ENCODE results near the gene FSIP1.

Gene FSIP1

DNA sequence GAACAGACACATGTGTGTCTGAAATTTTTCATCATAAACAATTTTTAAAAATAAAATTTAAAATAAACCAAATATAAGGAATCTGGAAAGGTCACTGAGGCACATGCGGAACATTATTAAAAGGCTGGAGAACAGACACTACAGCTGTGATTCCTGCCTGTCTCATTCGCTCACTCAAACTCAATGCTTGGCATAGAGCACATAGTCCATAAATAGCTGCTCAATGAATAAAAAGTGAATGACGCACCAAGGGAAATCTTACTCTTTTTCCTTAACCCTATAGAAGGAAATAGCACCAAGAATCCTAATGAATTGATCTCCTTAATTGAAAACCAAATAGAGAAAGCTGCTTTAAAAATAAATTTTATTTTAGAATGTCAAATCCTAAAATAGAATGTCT is 98.4 kb downstream of the FSIP1 start:
- DNase-seq (ENCODE audit: low read depth in 2 of 2): no peak

DNA sequence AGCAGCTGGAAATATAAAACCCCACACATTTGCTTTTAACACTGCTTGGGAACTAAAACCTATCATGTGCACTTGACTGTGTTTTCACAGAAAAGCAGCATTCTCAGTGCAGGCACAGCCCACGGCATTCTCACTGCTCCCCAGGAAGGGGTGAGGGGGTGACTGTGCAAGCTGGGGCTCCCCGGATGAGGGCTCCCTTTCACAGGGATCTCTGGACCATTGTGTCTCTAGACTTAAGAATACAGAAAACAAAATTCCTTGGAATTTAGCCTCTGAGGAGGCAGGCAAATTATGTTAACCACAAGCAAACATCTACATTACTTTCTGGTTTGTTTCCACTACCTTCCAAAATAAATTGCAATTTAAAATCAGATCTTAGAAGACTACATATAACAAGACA is 100.3 kb downstream of the FSIP1 start:
- no peak for DNase-seq (ENCODE audit: low read depth in 2 of 2)

DNA sequence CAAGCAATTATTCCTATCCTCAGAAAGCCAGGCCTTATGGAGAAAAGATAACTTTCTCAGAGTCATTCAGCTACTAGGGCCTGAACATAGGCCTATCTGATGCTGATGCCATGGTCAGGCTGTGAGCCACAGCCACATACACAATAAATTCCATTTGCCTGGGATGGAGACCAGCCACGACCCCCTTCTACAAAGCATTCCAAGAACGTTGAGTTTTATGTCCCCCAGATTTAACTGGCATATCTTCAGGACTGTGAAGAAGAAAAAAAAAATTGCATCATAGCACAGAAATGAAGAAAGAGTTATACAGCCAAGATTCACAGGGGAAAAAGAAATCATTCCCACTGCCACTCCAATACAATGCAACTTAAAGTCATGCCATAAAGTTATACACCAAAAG is 101.8 kb downstream of the FSIP1 start:
- no peak for DNase-seq (ENCODE audit: low read depth in 2 of 2)

DNA sequence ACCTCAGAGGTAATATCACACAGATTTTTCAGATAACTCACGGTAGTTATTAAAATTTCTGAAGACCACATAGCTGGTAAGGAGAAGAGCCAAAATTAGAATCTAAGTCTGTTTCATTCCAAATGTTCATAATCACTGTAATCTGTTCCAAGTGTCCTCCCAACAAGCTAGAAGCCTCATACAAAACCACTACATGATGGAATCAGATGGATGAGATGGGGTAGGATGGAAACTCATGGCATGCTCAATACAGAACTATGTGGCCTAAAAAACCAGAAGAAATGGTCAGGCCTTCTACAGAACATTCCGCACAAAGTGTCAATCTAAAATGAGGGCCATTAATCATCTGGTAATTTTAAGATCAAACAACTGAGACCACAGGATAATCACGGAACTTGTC is 110.0 kb downstream of the FSIP1 start:
- no peak for DNase-seq (ENCODE audit: low read depth in 2 of 2)

DNA sequence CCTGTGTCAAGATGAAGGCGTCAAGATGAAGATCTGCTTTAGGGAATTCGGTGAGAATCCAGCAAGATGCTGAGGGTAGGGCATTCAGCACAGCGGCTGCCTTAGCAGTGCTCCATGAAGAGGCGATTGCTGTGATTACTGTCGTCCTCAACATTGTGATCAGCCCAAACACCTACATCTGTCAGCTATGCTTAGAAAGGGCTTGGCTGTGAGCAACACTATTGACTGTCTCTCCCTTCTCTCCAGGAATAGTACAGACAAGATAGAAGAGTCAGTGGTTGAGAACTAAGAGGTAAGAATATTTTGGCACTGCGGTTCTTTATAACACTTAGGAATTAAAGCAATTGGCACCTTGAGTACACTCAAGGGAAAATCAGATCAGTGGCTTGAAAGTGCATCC is 110.5 kb downstream of the FSIP1 start:
- DNase-seq (ENCODE audit: low read depth in 2 of 2): no peak

DNA sequence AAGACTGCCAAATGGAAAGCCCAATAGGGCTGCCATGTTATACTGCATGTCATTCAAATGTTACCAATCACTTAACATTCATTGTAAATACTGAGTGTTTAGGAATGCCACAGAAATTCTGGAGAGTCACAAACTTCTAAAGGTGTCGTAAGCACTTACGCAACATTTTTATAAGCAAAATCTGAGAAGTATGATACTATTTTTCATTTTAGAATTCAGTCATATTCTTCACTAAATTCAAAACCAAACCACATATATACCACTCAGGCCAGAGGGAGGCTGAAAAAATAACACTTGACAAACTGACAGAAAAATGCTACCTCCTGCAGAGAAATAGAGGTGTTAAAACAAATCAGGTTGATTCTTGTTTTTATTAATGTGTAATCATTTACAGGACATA is 112.0 kb downstream of the FSIP1 start:
- DNase-seq (ENCODE audit: low read depth in 2 of 2): no peak

DNA sequence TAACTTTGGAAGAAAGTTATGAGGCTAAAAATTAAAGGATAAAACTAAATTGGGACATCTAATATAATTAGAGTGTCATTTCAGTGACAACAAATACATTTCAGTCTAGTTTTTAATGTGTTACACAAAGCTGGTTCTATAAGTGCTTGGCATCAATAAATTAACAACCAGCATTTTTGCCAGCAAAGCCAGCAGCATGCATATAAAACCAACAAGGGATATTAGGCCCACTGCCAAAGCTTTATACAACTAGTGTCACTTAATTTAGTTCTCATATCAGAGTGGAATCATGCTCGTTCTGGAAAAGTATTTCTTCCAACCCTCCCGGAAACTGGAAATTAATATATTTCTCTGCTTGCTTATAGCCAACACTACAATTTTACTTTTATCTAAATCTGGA is 113.0 kb downstream of the FSIP1 start:
- no peak for DNase-seq (ENCODE audit: low read depth in 2 of 2)

DNA sequence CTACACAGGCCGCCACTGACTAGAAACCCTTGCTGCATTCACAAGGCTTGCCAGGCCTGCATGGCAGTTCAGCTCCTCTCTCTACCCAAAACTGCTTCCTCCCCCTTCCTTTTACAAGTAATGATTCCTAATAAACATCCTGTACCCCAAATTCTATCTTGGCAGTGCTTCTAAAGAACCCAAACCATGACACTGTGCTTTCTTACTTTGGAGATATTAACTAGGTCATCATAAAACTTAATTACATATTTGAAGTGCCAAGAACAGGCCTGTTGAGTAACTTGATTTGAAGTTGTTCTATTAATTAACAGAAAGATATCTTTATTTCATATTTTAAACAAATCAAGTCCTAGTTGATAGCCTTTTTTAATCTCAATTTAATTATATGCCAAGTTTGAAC is 113.4 kb downstream of the FSIP1 start:
- no peak for DNase-seq (ENCODE audit: low read depth in 2 of 2)

DNA sequence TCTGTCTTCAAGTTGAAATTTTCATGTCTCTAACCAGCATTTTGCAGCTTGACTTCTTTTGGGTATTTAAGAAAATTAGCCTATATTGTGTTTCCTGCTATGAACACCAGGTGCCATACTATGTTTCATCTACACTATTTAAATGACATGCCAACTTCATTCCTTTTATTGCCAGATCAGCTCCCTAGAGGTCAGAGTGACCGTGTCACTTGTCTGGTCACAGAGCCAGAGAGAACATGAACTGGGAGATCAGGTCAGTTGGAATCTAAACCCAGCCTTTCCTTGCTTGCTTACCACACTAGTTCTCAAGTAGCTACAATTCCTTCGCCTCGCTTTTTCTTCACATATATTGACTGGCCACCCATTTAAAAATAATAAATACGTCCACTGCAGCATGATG is 114.2 kb downstream of the FSIP1 start:
- DNase-seq (ENCODE audit: low read depth in 2 of 2): no peak

DNA sequence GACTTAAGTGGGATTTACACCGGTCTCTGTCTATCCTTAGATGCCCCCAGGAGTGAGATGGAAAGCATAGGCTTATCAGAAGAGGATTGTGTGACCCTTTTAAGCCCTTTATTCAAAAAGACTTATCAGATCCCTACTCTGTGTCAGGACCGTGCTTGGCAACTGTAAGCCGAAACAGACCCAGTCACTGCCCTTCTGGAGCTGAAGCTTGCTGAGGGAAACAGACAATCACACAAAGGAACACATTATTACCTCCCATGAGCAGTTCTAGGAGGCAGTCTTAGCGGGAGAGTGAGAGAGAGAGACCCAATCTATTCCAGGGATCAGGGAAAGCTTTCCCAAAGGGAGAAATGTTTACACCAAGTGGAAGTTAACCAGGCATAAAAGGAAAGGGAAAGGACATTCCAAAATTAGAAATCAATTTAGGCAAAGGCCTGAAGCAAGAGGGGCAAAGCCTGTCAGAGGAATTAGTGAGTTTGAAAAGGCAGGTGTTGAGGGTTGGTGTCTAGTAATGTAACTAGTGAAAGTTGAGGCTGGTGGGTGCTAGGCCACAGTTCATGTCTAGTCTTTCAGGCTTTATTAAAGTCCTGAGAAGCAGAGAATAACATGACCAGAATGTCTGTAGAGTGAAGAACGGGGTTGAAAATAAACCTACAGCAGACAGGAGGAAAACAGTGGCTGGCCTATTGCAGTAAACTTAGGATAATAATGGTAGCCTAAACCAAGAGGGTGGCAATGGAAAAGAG is 115.1 kb downstream of the FSIP1 start:
- no peak for DNase-seq (ENCODE audit: low read depth in 2 of 2)

DNA sequence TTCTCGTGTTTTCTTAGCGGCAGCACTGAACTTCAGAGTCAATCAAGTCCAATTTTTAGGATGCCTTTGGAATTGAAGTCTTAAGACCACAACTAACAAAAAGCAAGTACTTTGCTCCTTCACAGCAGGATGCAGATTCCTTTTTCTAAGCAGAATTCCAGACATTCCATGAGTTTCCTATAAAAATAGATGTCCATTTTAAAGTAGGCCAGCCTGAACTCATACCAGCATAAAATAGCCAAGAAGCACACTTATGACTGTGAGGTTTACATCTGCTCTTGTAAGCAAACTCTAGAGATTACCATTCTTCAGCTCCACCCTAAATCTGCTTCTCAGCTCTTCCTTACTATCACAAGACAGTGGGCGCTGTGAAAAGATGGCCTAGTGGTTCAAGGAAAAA is 116.0 kb downstream of the FSIP1 start:
- no peak for DNase-seq (ENCODE audit: low read depth in 2 of 2)

DNA sequence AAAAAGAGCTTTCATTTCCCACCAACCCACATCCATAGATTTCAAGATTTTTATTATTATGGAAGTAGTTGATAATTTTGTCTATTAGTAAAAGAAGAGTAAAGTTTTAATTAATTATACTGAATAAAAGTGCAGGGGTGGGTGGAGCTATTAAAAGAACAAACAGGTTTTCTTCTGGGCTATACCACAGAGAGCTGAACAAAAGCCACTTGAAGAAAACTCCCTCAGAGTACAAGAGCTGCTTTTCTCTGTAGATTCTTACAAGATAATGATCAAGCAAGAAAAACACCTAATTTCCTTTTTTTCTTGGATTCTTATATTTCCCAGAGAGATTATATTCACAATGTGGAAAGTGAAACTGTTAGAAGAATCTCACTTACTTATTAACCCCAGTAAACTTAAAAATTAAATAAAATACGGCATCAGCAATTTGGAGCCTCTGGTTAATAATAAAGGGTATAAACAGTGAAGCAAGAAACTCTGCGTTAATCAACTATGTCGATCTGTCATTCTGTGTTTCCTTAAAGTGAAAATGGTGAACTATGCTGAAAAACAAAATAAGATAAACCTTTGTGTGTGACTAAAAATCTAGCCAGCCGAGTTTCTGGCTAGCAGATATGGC is 116.9 kb downstream of the FSIP1 start:
- DNase-seq (ENCODE audit: low read depth in 2 of 2): no peak

DNA sequence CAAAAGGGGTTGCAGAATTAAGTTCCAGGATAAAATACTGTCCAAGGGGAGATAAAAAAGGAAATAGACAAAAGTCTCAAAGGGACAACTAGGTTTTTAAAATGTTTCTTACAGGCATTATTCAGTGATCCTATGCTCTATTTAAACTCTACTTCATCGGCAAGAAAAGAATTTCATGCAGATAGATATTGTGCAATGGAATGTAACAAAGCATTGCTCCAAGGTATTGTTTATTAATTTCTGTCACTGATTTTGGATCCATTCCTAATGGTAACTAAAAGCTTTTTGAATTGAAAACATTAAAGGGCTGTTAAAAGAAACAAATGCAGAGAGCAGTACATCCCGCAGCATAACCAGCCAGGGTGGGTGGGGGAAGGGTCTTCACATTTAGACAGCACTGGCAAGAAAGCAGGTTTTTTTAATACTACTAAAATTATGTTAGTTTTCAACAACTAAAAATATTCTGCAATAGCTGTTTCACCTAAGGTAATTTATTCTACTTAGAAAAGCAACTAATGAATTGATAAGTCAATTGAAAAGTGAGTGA is 118.9 kb downstream of the FSIP1 start:
- no peak for DNase-seq (ENCODE audit: low read depth in 2 of 2)

DNA sequence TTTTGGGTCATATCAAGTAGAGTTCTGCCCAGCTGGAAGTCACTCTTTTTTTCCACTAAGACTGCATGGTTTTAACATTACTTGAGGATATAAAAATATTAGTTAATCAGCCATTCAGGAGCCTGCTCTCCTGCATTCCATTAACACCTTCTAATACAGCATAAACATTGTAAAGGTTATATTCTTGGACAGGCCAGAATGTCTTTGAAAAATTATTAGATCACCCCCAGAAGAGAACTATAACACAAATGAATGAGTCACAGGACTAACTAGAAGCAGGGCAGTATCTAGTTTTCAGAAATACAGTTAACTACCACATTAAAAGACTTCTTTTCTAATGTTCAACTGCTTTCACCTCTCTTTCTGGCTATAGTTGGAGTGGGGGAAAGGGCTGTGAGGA is 120.9 kb downstream of the FSIP1 start:
- DNase-seq (ENCODE audit: low read depth in 2 of 2): no peak

DNA sequence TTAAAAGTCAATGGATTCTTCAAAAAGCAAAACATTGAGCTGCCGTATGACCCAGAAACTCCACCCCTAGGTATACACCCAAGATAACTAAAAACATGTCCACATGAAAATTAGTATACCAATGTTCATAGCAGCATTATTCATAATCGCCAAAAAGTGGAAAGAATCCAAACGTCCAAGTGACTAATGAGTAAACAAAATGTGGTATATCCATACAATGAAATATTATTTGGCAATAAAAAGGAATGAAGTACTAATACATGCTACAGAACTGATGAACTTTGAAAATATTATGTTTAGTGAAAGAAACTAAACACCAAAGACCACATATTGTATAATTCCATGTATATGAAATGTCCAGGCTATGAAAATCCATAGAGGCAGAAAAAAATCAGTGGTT is 123.9 kb downstream of the FSIP1 start:
- DNase-seq (ENCODE audit: low read depth in 2 of 2): no peak

DNA sequence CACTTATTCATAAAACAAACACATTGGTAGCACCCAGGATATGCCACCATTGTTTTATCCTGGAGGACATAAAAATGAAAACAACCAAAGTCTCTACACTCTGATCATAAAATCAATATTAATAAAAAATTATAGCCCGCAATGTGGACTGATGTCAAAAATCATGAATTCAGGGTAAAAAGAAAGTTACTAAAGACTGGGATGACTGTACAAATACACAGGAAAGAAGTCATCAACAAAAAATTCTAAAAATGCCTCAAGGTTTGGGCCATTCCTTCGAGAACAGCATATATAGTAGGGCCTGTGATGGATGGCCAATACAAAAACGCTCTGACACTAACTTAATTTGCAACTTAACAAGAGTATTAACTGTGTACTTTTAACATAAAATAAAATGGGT is 125.0 kb downstream of the FSIP1 start:
- DNase-seq (ENCODE audit: low read depth in 2 of 2): no peak

DNA sequence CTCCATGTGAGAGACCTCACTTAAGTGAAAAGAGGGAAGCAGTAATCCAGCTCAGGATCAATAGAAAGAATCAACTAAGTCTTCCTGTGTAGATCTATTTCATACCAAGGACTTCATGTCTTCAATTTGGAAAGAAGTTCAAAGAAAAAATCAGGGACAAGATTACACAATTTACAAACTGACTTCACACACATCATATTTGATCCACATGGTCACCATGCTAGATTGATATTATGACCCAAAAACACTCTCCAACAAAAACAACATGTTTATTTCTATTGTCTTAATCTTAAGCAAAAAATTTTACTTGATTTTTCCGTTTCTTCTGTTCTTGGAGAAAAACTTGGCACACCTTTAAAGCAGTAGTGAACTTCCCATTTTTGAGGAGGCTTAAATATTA is 125.5 kb downstream of the FSIP1 start:
- no peak for DNase-seq (ENCODE audit: low read depth in 2 of 2)

DNA sequence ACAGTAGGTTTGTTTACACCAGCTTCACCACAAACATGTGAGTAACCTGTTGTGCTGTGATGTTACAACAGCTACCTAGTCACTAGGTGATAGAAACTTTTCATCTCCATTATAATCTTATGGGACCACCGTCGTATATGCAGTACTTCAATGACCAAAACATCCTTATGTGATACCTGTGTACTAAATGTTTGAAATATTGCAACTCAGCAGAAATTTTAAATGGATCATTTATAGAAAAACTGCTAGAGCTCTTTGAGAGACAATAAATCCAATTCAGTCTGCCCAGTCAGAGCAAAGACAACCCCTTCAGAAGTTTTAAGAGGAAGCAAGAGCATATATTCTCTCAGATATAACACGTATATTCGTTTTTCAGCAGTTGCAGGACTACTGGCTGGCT is 128.3 kb downstream of the FSIP1 start:
- no peak for DNase-seq (ENCODE audit: low read depth in 2 of 2)

DNA sequence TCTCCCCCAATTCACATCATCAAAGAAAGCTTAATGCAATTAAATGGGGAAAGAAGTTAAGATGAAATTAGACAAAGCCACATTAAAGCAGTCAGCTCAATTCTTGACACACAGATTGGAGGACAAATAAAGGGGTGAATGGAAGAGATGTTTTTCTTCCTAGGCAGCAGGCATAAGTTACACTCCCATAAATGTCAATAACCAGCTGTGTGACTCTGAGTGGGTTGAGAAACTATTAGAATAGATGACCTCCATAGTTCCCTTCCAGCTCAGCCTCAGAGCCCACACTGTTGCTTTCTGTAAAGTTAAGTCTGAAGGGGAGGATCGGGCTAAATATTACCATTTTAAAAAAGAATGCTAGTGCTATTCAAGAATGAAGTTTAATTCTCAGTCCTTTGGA is 130.8 kb downstream of the FSIP1 start:
- no peak for DNase-seq (ENCODE audit: low read depth in 2 of 2)

DNA sequence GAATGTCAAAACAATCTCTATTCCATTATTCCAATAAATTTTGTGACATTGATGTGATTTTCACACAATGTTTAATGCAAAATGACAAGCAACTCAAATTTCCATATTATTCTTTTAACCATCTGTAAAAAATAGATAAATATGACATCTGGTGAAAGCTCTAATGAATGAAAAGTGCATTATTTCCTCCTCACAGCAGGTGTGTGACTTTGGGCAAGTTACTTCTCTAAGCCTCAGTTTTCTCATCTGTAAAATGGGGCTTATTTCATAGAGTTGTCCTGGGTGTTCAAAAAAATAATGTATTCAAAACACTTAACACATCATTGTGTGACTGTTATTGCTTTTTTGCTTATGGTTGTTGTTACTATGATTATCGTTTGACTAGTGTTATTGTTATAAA is 131.3 kb downstream of the FSIP1 start:
- DNase-seq (ENCODE audit: low read depth in 2 of 2): no peak

DNA sequence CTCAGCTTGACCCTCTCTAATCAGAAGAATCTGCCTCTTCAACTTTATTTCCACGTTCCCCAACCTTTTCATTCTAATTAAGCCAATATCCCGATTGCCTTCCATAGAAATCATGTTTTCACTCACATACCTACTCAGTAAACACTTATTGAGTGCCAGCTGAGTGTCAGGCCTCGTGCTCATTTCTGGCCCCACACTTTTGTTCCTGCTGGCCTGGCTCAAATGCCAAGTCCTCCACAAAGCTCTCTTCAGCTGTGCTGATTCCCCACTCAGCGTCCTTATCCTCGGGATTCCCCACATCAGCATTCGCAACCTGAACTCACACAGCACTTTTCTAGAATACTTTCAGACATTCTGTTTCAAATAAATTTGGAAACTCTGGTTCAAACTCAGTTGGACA is 132.9 kb downstream of the FSIP1 start:
- DNase-seq (ENCODE audit: low read depth in 2 of 2): no peak

DNA sequence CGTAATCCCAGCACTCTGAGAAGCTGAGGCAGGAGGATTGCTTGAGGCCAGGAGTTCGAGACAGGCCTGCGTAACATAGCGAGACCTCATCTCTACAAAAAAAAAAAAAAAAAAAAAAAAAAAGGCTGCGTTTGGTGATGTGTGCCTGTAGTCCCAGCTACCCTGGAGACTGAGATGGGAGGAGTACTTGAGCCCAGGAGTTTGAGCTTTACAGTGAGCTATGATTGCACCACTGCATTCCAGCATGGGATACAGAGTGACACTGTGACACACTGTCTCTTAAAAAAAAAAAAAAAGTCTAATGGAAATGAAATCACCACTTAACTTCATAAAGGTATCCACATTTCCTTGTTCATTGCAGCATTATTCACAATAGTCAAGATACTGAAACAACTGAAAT is 136.2 kb downstream of the FSIP1 start:
- no peak for DNase-seq (ENCODE audit: low read depth in 2 of 2)

DNA sequence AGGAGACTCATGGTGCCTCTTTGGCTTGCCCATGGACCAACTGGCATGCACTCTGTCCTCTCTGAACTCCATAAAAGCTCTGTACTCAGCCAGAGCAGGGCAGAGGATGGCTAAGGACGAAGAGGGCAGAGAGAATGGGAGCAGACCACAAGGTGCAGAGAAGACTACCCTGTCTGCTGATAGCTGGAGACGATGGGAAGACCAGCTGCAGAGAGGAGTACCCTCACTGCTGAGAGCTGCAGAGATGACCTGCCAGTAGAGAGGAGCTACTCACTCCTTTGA is 136.7 kb downstream of the FSIP1 start:
- DNase-seq (ENCODE audit: low read depth in 2 of 2): no peak
